NCI-H526 (cell line): ENCODE measurements around the gene JAZF1.
"Not testable (repeated sequence)": the region's sequence is repeated elsewhere in the genome, so short reads cannot be mapped to it uniquely, and the experiment has no call there.

Source experiments
- DNase-seq, 2 experiments: peaks; one replicate each; lab custom pipeline; 2025; lab: John Stamatoyannopoulos, UW

JAZF1 gene

GRCh38 chr7:27940341-27940740 is 240.3 kb downstream of the JAZF1 start:
- no peak for DNase-seq

- no peak for DNase-seq
Measured at GRCh38 chr7:27939893-27940292, 240.7 kb downstream of the JAZF1 start.

GRCh38 chr7:27936768-27937102 is 243.9 kb downstream of the JAZF1 start:
- DNase-seq = no peak

GRCh38 chr7:27936047-27936767 is 244.4 kb downstream of the JAZF1 start:
- no peak for DNase-seq

- DNase-seq = no peak
Measured at GRCh38 chr7:27933671-27934565, 246.7 kb downstream of the JAZF1 start.

GRCh38 chr7:27930910-27931476 is 249.6 kb downstream of the JAZF1 start:
- DNase-seq = no peak

- DNase-seq = no peak
Measured at GRCh38 chr7:27929127-27929526, 251.5 kb downstream of the JAZF1 start.

- no peak for DNase-seq
Measured at GRCh38 chr7:27928001-27928400, 252.6 kb downstream of the JAZF1 start.

GRCh38 chr7:27925573-27926201 is 254.9 kb downstream of the JAZF1 start:
- DNase-seq = no peak

GRCh38 chr7:27923642-27923980 is 257.0 kb downstream of the JAZF1 start:
- DNase-seq = peak; percentile 36 to 70

- DNase-seq = peak in 1 of 2 experiments; percentile 70
Measured at GRCh38 chr7:27922907-27923641, 257.5 kb downstream of the JAZF1 start.

GRCh38 chr7:27922389-27922788 is 258.2 kb downstream of the JAZF1 start:
- not testable (repeated sequence) for DNase-seq

- peak; percentile 58 to 89 for DNase-seq
Measured at GRCh38 chr7:27921081-27921836, 259.3 kb downstream of the JAZF1 start.

GRCh38 chr7:27920281-27920946 is 260.2 kb downstream of the JAZF1 start:
- no peak for DNase-seq

GRCh38 chr7:27918503-27918902 is 262.1 kb downstream of the JAZF1 start:
- peak; percentile 46 to 70 for DNase-seq

GRCh38 chr7:27917774-27918314 is 262.8 kb downstream of the JAZF1 start:
- no peak for DNase-seq

- DNase-seq = no peak
Measured at GRCh38 chr7:27917119-27917518, 263.5 kb downstream of the JAZF1 start.

GRCh38 chr7:27916372-27916771 is 264.2 kb downstream of the JAZF1 start:
- no peak for DNase-seq

- DNase-seq = no peak
Measured at GRCh38 chr7:27914409-27914808, 266.2 kb downstream of the JAZF1 start.

GRCh38 chr7:27912751-27913150 is 267.8 kb downstream of the JAZF1 start:
- DNase-seq = no peak
